Keratinocyte (primary cell): ENCODE data around the gene PLXNA2.

Experiments used
- EZH2 ChIP-seq: IDR thresholded peaks from one replicate; pipeline ENCODE4 v1.6.1; 2012; ENCODE audit warnings: inconsistent platforms, mild to moderate bottlenecking, low read length, moderate library complexity
- TF ChIP-seq, protein P1 (sequence below), 3 experiments: IDR thresholded peaks in 1 of 3; conservative IDR thresholded peaks in 1 of 3; optimal IDR thresholded peaks in 1 of 3; 2 replicates in 2 of 3; 3 replicates in 1 of 3; pipeline versions ENCODE3 to v1.5.1; 2011; ENCODE audit warnings: low read length in 3 of 3, mild to moderate bottlenecking in 3 of 3, moderate library complexity in 2 of 3, control low read depth in 1 of 3, inconsistent platforms in 1 of 3; ENCODE audit not compliant: insufficient read depth in 2 of 3; ENCODE audit errors: extremely low read depth in 1 of 3

DNA sequence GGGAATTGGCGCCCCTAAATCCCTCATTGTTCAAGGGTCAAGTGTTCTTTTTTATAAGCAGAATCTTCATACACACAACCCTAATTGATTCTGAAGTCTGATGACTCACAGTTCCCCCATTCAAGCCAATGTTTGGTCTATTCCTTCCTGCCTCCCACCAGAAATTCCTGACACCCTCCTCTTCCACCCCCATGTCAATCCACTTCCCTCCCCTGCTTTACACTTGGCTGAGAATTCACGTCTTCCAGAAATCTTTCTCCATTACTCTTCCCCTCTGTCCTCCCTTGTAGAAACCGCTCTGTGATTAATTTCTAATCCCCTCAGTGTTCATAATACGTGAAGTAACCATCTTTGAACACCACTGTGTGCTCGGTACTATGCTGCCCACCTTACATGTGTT, 257.0 kb downstream of the PLXNA2 start:
- TF ChIP-seq, protein P1, sequence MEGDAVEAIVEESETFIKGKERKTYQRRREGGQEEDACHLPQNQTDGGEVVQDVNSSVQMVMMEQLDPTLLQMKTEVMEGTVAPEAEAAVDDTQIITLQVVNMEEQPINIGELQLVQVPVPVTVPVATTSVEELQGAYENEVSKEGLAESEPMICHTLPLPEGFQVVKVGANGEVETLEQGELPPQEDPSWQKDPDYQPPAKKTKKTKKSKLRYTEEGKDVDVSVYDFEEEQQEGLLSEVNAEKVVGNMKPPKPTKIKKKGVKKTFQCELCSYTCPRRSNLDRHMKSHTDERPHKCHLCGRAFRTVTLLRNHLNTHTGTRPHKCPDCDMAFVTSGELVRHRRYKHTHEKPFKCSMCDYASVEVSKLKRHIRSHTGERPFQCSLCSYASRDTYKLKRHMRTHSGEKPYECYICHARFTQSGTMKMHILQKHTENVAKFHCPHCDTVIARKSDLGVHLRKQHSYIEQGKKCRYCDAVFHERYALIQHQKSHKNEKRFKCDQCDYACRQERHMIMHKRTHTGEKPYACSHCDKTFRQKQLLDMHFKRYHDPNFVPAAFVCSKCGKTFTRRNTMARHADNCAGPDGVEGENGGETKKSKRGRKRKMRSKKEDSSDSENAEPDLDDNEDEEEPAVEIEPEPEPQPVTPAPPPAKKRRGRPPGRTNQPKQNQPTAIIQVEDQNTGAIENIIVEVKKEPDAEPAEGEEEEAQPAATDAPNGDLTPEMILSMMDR (optimal IDR thresholded peaks at IDR 0.05 in 1 of 3, IDR thresholded peaks at IDR 0.05 in 1 of 3, conservative IDR thresholded peaks at IDR 0.05 in 1 of 3; ENCODE audit: extremely low read depth in 1 of 3, insufficient read depth in 2 of 3, low read length in 3 of 3) = no peak
- TF ChIP-seq EZH2 = no peak
